ENCODE measurements around the gene SLC25A34.
A peak's percentile ranks its signal among the peaks of the same experiment; 100 is the strongest.

SLC25A34 gene

DNA sequence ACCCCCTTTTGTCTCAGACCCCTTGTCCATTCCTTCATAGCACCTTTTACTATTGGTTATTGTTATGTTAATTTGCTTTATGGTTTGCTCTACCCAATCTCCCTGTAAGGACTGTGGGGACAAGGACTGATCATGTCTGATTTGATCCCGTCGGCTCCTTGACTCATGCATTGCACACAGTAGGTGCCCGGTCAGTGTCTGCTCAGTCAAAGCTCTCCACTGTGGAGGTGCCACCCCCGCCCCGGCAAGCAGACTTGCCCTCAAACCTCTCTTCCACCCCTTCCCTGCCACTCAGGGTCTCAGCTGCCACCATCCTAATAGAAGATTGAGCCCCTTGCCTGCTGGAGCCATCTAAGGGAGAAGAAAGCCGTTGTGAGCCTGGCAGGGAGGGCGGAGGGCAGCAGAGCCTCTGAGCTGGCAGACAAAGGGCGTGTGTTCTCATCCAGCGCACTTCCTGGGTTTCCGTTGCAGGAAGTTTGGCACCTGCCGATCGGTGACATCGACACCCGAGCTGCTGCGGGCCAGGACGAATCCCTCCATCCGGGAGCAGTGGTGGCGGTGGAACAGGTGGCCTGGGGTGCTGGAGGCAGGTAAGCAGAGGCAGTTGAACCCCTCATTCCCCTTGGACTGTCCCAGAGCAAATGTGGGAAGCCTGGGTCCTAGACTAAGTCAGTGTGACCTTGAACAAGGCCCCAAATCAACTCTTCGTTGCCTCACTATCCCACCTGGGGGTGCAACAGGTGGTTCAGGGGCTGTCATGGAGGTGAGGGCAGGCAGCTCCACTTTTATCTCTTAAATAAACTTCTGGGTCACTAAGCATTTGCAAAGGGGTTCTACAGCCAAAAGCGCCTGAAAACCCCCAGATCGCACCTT, 20.3 kb downstream of the SLC25A34 start:
- DNase-seq = no peak

DNA sequence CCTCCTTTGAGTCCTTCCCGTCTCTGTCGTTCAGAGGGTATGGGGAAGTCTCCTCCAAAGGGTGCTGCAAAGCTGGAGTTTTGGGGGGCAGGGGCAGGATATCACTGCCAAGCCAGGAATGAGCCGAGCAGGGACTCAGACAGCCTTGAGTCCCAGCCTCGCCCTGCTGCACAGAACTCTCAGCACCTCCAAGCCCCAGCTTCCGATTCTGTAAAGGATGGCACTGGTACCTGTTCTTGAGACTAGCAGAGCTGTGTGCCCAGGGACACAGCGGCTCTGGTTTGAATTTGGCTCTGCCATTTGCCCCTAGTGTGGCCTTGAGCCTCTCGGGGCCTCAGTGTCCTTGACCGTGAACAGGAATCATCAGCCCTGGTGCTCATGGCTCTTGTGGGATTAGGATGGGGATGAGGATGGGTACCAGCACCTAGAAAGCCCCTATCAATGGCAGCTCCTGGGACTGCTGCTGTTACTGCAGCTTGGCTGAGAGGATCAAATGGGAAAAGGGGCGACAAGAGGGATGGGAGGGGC, 21.0 kb downstream of the SLC25A34 start:
- no peak for DNase-seq

DNA sequence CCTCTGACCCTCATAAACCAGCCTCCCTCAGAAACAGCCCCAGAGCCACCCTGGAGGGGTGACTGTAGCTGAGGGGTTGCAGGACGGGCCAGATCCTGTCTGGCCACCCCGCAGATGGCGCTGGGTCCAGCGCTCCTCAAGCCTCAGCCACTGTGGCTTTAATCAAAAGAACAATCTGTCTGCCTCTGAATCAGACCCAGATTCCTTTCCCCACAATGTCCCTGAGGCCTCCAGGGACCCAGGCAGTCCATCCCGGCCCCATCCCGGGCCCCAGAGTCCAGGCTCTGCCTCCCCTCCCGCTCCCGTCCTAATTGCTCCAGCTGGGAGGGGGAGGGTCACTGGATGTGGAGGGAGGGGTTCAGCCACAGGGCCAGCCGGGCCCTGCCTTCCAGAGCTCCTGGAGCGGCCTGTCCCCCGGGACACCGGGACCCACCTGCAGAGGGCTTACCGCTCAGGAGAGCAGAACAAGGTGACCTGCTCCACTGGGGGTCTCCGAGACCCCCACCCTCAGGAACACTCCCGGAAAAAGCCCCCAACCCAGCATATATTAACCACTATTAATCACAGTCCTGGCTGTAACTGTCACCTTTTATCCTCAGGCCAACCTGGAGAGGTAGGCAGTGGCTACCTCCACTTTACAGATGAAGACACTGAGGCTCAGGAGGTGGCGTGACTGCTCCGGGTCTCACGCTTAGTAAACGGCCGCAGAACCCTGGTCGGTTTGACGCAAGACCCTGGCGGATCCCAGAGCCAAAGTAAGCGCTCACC, 21.7 kb downstream of the SLC25A34 start:
- no peak for DNase-seq

DNA sequence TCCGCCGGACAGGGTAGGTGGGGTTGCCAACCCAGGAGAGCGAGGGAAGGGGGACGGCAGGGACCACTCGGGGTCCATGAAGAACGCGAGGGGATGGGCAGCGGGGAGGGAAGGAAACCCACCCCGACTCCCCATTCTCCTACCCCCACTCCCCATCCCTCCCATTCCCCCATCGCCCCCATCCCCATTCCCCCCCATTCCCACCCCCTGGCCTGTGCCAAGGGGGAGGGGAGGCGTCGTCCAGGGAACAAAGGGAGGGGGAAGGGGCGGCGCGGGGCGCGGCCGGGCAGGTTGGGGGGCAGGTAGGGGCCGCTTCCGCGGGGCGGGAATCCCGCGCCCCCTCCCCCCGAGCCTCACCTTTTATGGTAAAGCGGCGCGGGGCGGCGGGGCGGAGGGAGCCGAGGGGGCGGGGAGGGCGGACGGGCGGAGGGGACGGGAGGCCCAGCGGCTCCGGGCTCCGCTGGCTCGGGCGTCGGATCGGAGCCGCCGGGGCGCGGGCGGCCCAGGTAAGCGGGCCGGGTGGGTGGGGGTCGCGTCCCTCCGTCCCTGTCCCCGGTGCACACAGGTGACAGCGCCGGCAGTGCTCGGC, 22.4 kb downstream of the SLC25A34 start, which contains the start of gene FBLIM1:
TSS of gene FBLIM1 (plus strand) at position 453 of the 589 bp plus-strand sequence. CDS start 6,189 bp downstream, outside the sequence.
- no peak for DNase-seq

DNA sequence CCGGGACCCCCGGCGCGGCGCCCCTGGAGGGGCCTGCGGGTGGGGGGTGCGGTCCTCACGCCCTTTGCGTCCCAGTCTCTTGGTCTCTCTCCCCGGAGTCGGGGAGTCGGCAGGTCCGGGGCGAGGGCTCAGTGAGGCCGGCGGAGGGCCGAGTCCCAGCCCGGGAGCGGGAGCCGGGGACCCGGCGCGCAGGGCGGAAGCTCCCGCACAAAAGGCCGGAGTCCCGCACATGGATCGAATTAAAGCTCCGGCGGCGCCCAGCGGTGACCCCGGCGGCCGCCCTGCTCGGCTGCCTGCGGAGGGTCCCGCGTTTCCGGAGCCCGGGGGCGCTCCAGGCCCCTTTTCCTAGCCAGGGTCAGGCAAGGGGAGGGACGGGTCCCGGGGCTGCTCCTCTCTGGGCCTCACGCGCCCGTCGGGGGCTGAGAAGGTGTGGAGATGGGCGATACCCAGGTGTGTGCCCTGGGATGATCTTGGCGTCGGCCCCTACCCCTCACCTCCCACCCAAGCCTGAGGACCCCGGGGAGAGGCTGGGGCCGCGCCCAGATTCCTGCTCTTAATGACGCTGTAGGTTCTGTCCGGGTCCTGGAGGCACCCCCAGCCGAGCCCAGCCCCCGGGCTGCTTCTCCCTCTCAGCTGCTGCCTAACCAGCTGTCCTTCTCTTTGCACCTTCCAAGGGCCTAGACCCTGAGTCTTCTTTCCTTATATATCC, 23.0 kb downstream of the SLC25A34 start:
- no peak for DNase-seq

DNA sequence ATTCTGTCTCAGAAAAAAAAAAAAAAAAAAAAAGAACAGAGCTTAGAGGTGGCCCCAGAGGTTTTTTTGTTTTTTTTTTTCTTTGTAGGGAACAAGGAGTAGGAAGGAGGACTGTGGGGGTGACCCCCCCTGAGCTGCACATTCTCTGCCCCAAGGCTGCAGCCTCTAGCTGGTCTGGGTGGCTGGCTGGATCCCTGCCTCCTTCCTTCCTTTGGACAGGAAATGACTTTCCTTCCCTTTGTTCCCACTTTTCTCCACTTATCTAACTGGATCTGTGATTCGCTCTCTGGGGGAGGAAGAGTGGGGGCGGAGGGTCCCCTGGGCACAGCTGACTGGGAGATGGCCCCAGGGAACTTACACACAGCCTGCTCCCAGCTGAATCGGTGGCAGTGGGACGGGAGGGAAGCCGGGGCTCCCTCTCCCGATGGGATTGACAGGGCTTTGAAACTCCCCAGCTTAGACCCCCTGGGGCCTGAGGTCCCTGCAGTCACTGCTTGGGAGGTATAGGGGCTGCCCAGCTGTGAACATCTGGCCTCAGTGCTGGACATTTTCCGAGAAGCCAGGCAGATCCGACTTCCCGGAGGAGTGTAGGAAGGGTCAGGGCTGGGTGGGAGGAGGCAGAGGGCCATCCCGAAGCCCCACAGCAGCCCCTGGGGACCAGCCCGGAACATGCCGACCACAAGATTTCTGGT, 24.6 kb downstream of the SLC25A34 start:
- DNase-seq = no peak

DNA sequence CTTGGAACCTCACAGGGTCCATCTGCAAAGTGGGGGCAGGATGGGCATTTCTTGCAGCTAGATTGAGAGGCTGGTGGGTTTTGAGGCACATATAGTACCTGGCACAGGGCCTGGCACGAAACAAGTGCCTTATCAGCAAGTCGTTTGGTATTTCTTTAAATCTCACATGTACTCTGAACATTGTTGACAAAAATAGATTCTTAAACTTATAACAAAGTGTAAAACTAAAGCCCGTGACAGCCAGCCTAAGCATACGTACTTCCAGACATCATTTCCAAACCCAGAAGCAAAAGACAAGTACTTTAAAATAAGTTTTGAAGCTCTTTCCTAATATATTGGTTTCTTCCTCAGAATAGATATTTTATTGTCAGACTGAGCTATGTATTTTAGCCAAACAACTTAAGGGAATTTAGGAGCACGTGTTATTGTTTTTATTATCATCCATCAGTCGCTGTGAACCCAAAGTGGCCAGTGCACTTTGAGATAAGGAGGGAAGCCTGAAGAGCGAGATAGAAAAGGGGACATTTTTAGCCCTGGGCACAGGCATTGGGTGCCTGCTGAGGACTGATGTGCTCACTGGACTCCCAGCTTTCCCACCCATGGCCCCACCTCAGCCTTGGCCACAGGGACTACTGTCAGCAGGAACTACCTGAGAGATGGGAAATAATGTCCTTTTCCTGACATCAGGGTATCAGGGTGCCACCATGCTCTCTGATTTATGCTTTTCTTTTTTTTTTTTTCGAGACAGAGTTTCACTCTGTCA, 25.5 kb downstream of the SLC25A34 start:
- DNase-seq = no peak

DNA sequence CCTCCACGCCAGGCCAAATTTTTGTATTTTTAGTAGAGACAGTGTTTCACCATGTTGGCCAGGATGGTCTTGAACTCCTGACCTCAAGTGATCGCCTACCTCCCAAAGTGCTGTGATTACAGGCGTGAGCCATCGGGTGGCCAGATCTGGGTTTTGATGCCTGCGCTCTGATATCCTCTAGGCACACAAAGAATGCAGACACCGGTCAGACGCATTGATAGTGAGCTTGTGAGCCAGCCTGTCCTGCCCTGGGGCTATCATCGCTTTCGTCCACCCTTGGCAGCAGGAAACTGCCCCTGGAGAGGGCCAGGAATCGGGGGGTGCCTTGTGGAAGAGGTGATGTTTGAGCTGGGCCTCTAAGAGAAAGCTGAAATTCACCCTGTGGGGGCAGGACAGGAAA, 26.5 kb downstream of the SLC25A34 start:
- no peak for DNase-seq

DNA sequence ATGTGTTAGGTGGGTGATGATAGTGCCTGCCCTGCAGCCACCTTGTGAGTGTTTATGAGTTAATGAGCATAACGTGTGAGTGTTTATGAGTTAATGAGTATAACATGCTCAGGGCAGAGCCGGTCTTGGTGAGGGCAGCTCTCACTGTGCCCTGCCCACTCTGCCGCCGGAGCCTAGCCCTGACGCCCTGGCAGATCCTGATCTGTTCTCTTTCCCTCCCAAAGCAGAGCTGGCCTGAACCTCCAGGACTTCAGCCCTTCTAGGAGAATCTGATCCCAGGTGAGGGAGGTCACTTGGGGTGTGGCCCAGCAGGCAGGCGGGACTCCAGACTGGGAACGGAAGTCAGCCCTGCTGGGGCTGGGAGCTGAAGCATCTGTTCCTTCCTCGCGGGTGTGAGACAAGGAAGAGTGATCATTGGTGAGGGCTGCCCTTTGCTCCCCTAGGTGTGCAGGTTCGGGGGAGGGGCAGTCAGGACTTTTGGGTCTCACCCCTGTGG, 28.3 kb downstream of the SLC25A34 start:
- no peak for DNase-seq

DNA sequence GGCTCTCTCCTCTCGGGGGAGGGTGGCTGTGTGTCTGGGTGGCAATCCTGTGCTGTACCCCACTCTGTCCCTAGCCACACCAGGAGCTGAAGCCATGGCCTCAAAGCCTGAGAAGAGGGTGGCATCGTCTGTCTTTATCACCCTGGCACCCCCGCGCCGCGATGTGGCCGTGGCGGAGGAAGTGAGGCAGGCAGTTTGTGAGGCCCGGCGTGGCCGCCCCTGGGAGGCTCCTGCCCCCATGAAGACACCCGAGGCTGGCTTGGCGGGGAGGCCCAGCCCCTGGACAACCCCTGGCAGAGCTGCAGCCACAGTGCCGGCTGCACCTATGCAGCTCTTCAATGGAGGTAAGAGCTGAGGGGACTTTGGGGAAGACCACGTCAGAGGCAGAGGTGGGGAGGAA, 28.8 kb downstream of the SLC25A34 start:
- DNase-seq = no peak

DNA sequence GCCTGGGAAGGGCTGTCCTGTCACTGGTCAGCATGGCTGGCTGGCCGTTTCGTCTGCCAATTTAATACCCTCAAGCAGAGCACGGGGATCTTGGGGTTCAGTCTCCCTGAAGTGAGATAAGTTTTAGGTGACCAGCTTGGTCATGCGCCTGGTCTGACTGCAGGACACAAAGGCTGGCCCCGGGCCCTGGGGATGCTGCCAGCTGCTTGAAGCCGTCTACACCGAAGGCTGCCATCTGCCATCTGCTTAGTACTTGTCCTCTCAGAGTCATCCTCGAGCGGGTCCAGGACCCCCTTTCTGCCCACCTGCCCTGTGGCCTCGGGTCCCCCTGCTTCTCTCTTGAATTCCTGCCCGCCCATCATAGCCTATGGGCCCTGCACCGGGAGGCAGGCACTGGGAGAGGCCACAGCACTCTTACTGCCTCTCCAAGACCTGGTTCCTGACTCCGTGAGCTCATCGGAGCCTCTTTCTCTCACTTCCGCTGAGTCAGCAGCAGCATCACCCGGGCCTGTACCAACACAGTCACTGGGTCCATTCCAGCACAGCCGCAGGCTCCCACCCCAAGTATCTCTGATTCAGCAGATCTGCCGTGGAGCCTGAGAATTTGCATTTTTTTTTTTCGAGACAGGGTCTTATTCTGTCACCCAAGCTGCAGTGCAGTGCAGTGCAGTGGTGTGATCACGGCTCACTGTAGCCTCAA, 29.6 kb downstream of the SLC25A34 start:
- DNase-seq = peak in 1 of 2 experiments; percentile 36

DNA sequence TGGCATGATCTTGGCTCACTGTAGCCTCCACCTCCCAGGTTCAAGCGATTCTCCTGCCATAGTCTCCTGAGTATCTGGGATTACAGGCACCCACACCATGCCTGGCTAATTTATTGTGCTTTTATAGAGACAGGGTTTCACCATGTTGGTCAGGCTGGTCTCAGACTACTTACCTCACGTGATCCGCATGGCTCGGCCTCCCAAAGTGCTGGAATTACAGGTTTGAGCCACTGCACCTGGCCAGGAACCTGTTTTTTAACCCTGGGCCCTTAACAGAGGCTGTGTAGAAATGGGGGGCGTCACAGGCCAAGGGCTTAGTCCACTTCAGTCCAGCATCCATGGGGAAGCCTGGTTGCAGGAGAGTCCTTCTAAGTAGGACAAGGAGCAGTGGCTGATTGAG, 31.9 kb downstream of the SLC25A34 start:
- DNase-seq = no peak

DNA sequence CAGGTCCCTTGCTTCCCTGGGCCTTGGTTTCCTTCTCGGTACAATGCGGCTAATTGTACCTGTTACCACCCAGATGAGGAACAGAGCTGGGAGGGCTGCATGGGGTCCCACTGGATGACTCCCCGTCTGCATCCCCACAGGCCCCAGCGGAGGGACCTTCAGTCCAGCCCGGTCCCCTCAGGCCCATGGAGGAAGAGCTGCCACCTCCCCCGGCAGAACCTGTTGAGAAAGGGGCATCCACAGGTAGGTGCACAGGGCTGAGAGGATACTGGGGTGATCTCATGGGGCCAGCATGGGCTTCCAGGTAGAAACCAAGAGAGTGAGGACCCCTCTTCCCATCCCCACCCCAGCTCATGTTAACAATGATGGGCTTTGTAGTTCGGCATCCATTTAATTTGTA, 32.3 kb downstream of the SLC25A34 start:
- no peak for DNase-seq

DNA sequence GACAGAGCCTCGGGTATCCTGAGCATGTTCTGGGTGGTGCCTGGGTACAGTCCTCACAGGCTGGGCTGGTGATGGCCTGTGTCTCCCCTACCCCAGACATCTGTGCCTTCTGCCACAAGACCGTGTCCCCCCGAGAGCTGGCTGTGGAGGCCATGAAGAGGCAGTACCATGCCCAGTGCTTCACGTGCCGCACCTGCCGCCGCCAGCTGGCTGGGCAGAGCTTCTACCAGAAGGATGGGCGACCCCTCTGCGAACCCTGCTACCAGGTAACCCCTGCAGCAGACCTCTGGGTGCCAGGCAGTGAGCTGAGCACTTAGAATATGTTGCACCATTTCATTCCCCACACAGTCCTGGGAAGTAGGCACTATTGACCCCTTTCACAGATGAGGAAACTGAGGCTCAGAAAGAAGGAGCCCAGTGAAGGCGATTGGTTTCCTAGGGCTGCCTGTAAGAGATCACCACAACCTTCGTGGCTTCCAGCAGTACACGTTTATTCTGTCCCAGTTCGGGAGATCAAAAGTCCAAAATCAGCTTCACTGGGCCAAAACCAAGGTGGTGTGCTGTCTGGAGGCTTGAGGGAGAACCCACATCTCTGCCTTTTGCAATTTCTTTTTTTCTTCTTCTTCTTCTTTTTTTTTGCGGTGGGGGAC, 34.4 kb downstream of the SLC25A34 start:
- DNase-seq = no peak

DNA sequence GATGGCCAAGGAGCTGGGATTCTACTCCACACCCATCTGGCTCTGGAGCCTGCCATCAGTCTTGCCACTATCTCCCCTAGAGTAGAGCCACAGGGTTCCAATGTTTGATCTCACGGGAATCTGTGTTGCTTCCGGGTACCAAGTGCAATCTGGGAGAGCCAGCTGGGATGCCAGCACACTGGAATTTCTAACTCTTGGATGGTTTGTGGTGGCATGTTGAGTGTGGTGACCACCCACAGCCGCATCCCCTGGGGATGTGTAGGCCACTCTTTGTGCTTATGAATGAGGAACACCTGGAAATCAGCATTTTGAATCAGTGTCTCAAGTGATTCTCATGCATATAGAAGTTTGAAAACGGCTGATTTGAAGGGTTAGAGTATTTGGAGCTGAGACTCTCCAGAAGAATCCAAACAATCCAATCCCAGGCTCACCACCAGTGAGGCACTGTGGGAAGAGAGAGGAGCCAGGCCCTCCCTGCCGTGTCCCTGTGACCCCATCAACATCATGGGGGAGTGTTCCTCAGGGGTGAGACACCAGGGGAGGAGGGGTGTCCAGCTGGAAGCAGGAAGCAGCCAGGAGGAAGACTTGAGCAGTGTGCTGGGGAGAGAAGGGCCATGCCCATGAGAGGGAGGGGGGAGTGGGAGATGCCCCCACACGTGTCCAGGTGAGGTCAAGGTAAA, 35.9 kb downstream of the SLC25A34 start:
- no peak for DNase-seq

DNA sequence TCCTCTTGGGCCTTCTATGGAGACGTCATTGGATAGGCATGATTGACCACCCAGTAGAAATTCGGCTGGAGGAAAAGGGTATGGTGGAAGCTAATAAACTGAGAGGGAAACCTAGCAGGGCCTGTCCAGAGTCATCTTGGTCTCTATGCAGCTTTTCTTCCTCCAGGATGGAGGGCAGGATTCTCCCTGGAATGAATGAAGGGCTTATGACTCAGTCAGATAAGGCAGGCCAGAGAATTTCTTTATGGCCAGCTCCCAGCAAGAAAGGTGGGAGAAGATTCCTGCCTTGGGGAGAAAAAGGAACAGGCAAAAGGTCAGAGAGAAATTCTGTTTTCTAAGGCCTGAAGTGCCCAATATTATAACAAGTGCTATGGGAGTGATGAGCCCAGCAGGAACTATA, 39.6 kb downstream of the SLC25A34 start:
- no peak for DNase-seq

DNA sequence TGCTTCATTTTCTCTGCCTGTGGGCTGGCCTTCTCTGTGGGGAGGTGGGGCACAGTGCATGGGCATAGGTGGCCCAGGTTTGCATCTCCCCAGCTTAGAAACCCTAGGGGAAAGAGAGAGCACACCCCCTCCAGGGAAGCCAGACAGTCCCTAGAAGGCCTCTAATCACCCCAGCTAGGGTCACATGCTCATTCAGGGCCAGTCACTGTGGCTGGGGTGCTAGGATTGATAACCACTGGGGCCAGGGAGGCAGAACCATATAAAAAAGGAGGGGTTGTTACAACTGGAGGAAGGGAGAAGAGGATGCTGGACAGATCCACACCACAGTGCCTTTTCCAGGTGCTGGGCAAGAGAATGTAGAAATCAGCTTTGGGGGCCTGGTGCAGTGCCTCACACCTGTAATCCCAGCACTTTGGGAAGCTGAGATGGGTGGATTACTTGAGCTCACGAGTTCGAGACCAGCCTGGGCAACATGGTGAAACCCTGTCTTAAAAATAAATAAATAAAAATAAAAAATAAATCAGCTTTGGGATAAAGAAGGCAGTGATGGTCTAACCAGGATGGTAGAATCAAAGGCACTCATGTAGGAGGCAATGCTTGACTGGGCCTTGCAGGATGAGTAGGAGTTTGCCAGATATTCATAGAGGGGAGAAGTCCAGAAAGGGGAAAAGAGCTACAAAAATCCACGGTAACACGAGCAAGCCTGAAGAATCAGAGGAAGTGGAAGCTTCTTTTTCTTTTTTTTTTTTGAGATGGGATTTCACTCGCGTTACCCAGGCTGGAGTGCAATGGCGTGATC, 42.0 kb downstream of the SLC25A34 start:
- no peak for DNase-seq

DNA sequence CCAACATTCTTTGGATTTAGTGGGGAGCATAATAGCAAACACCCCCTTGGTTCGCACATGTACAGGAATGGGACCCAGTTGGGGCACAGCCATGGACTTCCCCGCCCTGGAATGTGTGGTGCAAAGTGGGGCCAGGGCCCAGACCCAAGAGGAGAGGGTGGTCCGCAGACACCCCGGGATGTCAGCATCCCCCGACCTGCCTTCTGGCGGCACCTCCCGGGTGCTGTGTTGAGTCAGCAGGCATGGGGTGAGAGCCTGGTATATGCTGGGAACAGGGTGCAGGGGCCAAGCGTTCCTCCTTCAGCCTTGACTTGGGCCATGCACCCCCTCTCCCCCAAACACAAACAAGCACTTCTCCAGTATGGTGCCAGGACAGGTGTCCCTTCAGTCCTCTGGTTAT, 49.6 kb downstream of the SLC25A34 start:
- DNase-seq = no peak
